Transverse colon (tissue), 3 donors: ENCODE results near the gene ADAM12.

ENCODE experiments used
- EP300 ChIP-seq: sonication (generic); formaldehyde crosslinking; IDR thresholded peaks from one replicate; pipeline ENCODE4 v1.6.1; 2017; ENCODE audit warnings: antibody characterized with exemption, low read depth
- POLR2A ChIP-seq: fragments of 450-650 bp; IDR thresholded peaks from one replicate; pipeline ENCODE4 v1.6.1; 2016; ENCODE audit warnings: antibody characterized with exemption, mild to moderate bottlenecking, moderate library complexity
- TF ChIP-seq, protein P1 (sequence below), 5 experiments: fragments of 200-600 bp in 3 of 5; fragments of 450-650 bp in 2 of 5; sonication (generic) in 3 of 5; IDR thresholded peaks; 1 replicate in 2 of 5; 2 replicates in 3 of 5; pipeline ENCODE4 v1.5.1; 2016 to 2017; ENCODE audit warnings: antibody characterized with exemption in 5 of 5, inconsistent platforms in 3 of 5, mild to moderate bottlenecking in 2 of 5, moderate library complexity in 1 of 5

DNA sequence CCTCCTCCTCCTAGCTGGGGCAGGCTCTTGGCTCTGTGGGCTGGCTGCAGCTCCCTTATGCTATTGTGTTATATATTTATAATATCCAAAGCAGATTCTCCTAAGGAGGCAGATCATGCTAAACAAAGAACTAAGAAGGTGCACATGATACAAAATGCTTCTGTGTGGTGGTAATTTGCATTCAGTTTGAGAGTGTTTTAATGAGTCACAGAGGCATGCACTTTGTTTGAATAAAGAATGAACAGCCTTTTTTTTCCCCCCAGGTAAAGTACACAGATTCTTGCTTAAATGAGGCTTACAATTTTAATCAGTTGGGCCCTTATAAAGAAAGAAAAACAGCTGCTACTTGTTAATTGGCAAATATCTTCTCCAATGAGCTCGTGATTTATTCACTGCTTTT lies 396.9 kb downstream of the ADAM12 start:
- no peak for TF ChIP-seq POLR2A
- TF ChIP-seq, protein P1, sequence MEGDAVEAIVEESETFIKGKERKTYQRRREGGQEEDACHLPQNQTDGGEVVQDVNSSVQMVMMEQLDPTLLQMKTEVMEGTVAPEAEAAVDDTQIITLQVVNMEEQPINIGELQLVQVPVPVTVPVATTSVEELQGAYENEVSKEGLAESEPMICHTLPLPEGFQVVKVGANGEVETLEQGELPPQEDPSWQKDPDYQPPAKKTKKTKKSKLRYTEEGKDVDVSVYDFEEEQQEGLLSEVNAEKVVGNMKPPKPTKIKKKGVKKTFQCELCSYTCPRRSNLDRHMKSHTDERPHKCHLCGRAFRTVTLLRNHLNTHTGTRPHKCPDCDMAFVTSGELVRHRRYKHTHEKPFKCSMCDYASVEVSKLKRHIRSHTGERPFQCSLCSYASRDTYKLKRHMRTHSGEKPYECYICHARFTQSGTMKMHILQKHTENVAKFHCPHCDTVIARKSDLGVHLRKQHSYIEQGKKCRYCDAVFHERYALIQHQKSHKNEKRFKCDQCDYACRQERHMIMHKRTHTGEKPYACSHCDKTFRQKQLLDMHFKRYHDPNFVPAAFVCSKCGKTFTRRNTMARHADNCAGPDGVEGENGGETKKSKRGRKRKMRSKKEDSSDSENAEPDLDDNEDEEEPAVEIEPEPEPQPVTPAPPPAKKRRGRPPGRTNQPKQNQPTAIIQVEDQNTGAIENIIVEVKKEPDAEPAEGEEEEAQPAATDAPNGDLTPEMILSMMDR (IDR thresholded peaks at IDR 0.05) = no peak
- TF ChIP-seq EP300 = no peak
